ENCODE results near the gene PPIL6.
"Not testable (repeated sequence)": the region's sequence is repeated elsewhere in the genome, so short reads cannot be mapped to it uniquely, and the experiment has no call there.

The PPIL6 gene

GRCh38 chr6:109466212-109466923 lies 25.9 kb upstream of the PPIL6 start:
- no peak for DNase-seq (ENCODE audit: low read depth)

GRCh38 chr6:109465772-109466171 lies 25.3 kb upstream of the PPIL6 start:
- DNase-seq (ENCODE audit: low read depth) = no peak

- no peak for DNase-seq (ENCODE audit: low read depth)
Observed at GRCh38 chr6:109461733-109462526, 21.5 kb upstream of the PPIL6 start.

GRCh38 chr6:109461205-109461604 lies 20.8 kb upstream of the PPIL6 start:
- not testable (repeated sequence) for DNase-seq (ENCODE audit: low read depth)

GRCh38 chr6:109460161-109460829 lies 19.9 kb upstream of the PPIL6 start:
- DNase-seq (ENCODE audit: low read depth) = no peak

- DNase-seq (ENCODE audit: low read depth) = no peak
Observed at GRCh38 chr6:109458774-109459531, 18.5 kb upstream of the PPIL6 start.

GRCh38 chr6:109457562-109457996 lies 17.2 kb upstream of the PPIL6 start:
- no peak for DNase-seq (ENCODE audit: low read depth)

GRCh38 chr6:109456710-109457561 lies 16.5 kb upstream of the PPIL6 start:
- DNase-seq (ENCODE audit: low read depth) = no peak

- DNase-seq (ENCODE audit: low read depth) = no peak
Observed at GRCh38 chr6:109456111-109456583, 15.7 kb upstream of the PPIL6 start.

GRCh38 chr6:109455437-109456110 lies 15.1 kb upstream of the PPIL6 start, which contains the start of gene MICAL1:
TSS of gene MICAL1 (minus strand) at chr6:109455772. CDS start at chr6:109454196, 1,576 bp downstream.
- DNase-seq (ENCODE audit: low read depth) = peak; percentile 31

GRCh38 chr6:109454496-109455436 lies 14.3 kb upstream of the PPIL6 start:
- no peak for DNase-seq (ENCODE audit: low read depth)

- no peak for DNase-seq (ENCODE audit: low read depth)
Observed at GRCh38 chr6:109453594-109454495, 13.4 kb upstream of the PPIL6 start.

GRCh38 chr6:109453156-109453555 lies 12.7 kb upstream of the PPIL6 start:
- DNase-seq (ENCODE audit: low read depth) = no peak

GRCh38 chr6:109452181-109452580 lies 11.8 kb upstream of the PPIL6 start:
- DNase-seq (ENCODE audit: low read depth) = no peak

- no peak for DNase-seq (ENCODE audit: low read depth)
Observed at GRCh38 chr6:109451376-109451775, 10.9 kb upstream of the PPIL6 start.

GRCh38 chr6:109450801-109451200 lies 10.4 kb upstream of the PPIL6 start:
- DNase-seq (ENCODE audit: low read depth) = no peak

GRCh38 chr6:109449795-109450673 lies 9.6 kb upstream of the PPIL6 start:
- DNase-seq (ENCODE audit: low read depth) = no peak

Data from stimulated activated CD8-positive, alpha-beta memory T cell treated with anti-CD3 and anti-CD28 coated beads, Interleukin-15, amount 100 ng/mL, for 24 hours (primary cell).